Stimulated activated CD8-positive, alpha-beta memory T cell treated with anti-CD3 and anti-CD28 coated beads, Interleukin-2, amount 100 ng/mL, for 1 hour (primary cell): ENCODE results near the gene REELD1.

ENCODE experiments used
- DNase-seq, 2 donors: peaks; one replicate each; pipeline ENCODE4 v3.0.0-alpha.2; 2020; ENCODE audit warnings: low read depth in 2 of 2

Gene REELD1

GRCh38 chr4:146214238-146214637 is at the start of gene REELD1:
REELD1 (plus strand) TSS chr4:146214538; CDS start chr4:146216953, 2,415 bp downstream.
- DNase-seq, result no peak

- DNase-seq, result no peak
Observed at GRCh38 chr4:146165221-146165620, 49.1 kb upstream of the REELD1 start.

- DNase-seq, result no peak
Observed at GRCh38 chr4:146165840-146166239, 48.5 kb upstream of the REELD1 start.

- no peak for DNase-seq
Observed at GRCh38 chr4:146170149-146170548, 44.2 kb upstream of the REELD1 start.

- peak; percentile 54 to 66 for DNase-seq
Observed at GRCh38 chr4:146175541-146176453, 38.5 kb upstream of the REELD1 start, which contains the start of gene LSM6. LSM6 (plus strand) TSS chr4:146175718; CDS start chr4:146182922, 7,204 bp downstream.

- no peak for DNase-seq
Observed at GRCh38 chr4:146176891-146177290, 37.4 kb upstream of the REELD1 start.

- DNase-seq, result no peak
Observed at GRCh38 chr4:146178126-146178525, 36.2 kb upstream of the REELD1 start.

GRCh38 chr4:146179784-146180370 is 34.5 kb upstream of the REELD1 start:
- no peak for DNase-seq

GRCh38 chr4:146182443-146182842 is 31.9 kb upstream of the REELD1 start:
- no peak for DNase-seq

GRCh38 chr4:146183209-146183608 is 31.1 kb upstream of the REELD1 start:
- DNase-seq, result no peak

- no peak for DNase-seq
Observed at GRCh38 chr4:146186041-146186440, 28.3 kb upstream of the REELD1 start.

GRCh38 chr4:146186596-146186995 is 27.7 kb upstream of the REELD1 start:
- no peak for DNase-seq

GRCh38 chr4:146190456-146190855 is 23.9 kb upstream of the REELD1 start:
- DNase-seq, result no peak

- DNase-seq, result no peak
Observed at GRCh38 chr4:146191766-146192458, 22.4 kb upstream of the REELD1 start.

GRCh38 chr4:146193628-146194027 is 20.7 kb upstream of the REELD1 start:
- DNase-seq, result no peak

GRCh38 chr4:146194212-146194611 is 20.1 kb upstream of the REELD1 start:
- no peak for DNase-seq

- no peak for DNase-seq
Observed at GRCh38 chr4:146202665-146203064, 11.7 kb upstream of the REELD1 start.

- DNase-seq, result no peak
Observed at GRCh38 chr4:146207410-146207809, 6.9 kb upstream of the REELD1 start.

- no peak for DNase-seq
Observed at GRCh38 chr4:146210890-146211289, 3.4 kb upstream of the REELD1 start.

GRCh38 chr4:146211440-146211839 is 2.9 kb upstream of the REELD1 start:
- no peak for DNase-seq

- DNase-seq, result no peak
Observed at GRCh38 chr4:146212781-146213180, 1.6 kb upstream of the REELD1 start.

GRCh38 chr4:146222313-146222712 is 8.0 kb downstream of the REELD1 start:
- no peak for DNase-seq
